Mesodermal cell (in vitro differentiated cells): ENCODE results near the gene QPRT.
"Not testable (repeated sequence)": the region's sequence is repeated elsewhere in the genome, so short reads cannot be mapped to it uniquely, and the experiment has no call there.

Experiments
- H3K27ac ChIP-seq: 2 replicates; pipeline ENCODE4 v1.7.0; 2013; ENCODE audit warnings: mild to moderate bottlenecking, low read depth, low read length, moderate library complexity; ENCODE audit not compliant: severe bottlenecking
- H3K36me3 ChIP-seq: 2 replicates; pipeline ENCODE4 v1.7.1; 2013; ENCODE audit warnings: mild to moderate bottlenecking, low read length, moderate library complexity; ENCODE audit not compliant: control insufficient read depth, insufficient read depth
- H3K4me1 ChIP-seq: one replicate; pipeline ENCODE4 v1.7.1; 2013; ENCODE audit warnings: mild to moderate bottlenecking, low read length; ENCODE audit not compliant: insufficient read depth, control insufficient read depth, poor library complexity, severe bottlenecking
- H3K4me3 ChIP-seq: 2 replicates; pipeline ENCODE4 v1.7.0; 2013; ENCODE audit warnings: low read length, control low read depth, mild to moderate bottlenecking; ENCODE audit not compliant: insufficient read depth, poor library complexity, severe bottlenecking; ENCODE audit errors: extremely low read depth
- H3K9me3 ChIP-seq: 2 replicates; pipeline ENCODE4 v1.7.1; 2013; ENCODE audit warnings: mild to moderate bottlenecking, low read length, moderate library complexity; ENCODE audit not compliant: control insufficient read depth
- WGBS, 2 experiments: methylation state at CpG; one replicate each; pipeline ENCODE4 v1.1.5; 2013; ENCODE audit warnings: missing lambda C conversion rate in 2 of 2; ENCODE audit not compliant: insufficient coverage in 2 of 2; 5-methylcytosine and 5-hydroxymethylcytosine counted together

Gene QPRT

DNA sequence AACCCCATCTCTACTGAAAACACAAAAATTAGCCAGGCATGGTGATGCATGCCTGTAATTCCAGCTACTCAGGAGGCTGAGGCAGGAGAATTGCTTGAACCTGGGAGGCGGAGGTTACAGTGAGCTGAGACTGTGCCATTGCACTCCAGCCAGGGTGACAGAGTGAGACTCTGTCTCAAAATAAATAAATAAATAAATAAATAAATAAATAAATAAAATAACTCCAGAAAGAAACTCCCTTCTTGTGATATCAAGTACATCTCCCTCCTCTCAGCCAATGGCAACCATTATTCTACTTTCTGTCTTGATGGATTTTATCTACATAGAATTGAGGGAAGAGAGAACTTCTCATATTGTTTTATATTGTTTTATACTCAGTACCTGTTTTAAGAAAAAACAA lies 28.2 kb downstream of the QPRT start:
- peaks cover 19% of the 10 kb centered on the region for H3K4me1 ChIP-seq
- H3K4me3 ChIP-seq, H3K9me3 ChIP-seq, H3K27ac ChIP-seq, H3K36me3 ChIP-seq: not testable (repeated sequence)
- no CpG with 5 or more reads among the region's 1 CpG for WGBS, 2 experiments

- Histone ChIP-seq H3K9me3 (no peaks in the 10 kb centered on the region), H3K4me1 (peaks cover 19% of the 10 kb centered on the region), H3K4me3 (peak overlapping the region; percentile 16), H3K27ac (peak overlapping the region; percentile 36), H3K36me3 (no peaks in the 10 kb centered on the region)
- 23 to 36% methylated on average over 8 of the region's 16 CpGs for WGBS, 2 experiments
These were observed 30.1 kb downstream of the QPRT start for GRCh38 chr16:29708917-29709600.

- H3K4me1 ChIP-seq = peaks cover 19% of the 10 kb centered on the region
- peak overlapping the region; percentile 16 for H3K4me3 ChIP-seq
- H3K9me3 ChIP-seq, H3K36me3 ChIP-seq: not testable (repeated sequence)
- peak overlapping the region; percentile 88 for H3K27ac ChIP-seq
- 0 to 13% methylated on average over 4 to 5 of the region's 6 CpGs for WGBS, 2 experiments
These were observed 30.7 kb downstream of the QPRT start for GRCh38 chr16:29709657-29710056.

DNA sequence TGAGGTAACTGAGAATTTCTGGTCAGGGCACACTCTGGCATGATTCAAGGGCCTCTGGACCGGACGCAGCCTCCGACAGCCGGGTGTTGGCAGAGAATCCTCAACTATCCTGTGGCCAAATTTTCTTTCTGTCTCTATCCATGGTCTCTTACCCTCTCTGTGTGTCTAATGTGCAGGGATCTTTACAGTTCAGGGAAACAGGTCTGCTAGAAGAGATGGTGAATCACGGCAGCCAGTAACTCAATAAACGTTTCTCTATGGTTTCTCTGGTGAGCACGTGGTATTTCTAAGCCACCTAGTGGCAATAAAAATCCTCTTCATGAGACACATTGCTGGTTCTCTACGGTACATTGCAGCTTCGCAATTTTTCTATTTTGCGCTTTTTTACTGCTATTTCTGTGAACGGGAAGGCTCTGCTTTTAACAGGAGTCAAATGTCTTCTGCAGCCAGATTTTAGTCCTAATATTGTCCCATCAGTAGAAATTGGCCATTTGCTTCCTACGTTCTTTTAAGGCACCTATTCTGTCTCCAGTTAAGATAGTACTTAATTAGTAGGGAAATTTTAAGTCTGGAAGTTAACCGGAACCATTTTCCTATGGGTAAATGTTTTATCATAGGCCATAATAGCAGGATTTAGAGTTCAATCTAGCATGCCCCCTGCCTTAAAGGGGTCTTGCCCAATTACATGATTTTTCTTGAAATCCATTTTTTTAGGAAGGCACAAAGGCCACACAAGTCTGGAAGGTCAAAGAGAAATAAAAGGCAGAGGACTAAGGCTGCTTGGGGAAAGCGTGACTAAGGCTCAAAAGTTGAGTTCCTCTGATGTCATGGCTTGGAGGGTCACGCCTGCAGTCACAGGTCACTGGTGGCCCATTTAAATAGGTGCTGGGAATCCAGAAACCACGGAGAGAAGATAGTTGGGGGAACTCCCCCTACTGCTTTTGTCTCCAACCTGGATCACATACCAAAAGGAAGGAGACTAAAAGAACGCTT lies 31.5 kb downstream of the QPRT start:
- peak overlapping the region; percentile 88 for H3K27ac ChIP-seq
- peak overlapping the region; percentile 16 for H3K4me3 ChIP-seq
- no peaks in the 10 kb centered on the region for H3K36me3 ChIP-seq
- peaks cover 19% of the 10 kb centered on the region for H3K4me1 ChIP-seq
- no peaks in the 10 kb centered on the region for H3K9me3 ChIP-seq
- 18 to 27% methylated on average over 9 to 16 of the region's 17 CpGs for WGBS, 2 experiments

GRCh38 chr16:29712809-29713208 lies 33.8 kb downstream of the QPRT start:
- Histone ChIP-seq H3K4me1 (peaks cover 19% of the 10 kb centered on the region), H3K27ac (peak overlapping the region; percentile 18), H3K36me3 (no peaks in the 10 kb centered on the region), H3K4me3 (no peak overlapping the region), H3K9me3 (no peaks in the 10 kb centered on the region)
- WGBS, 2 experiments = 74 to 100% methylated on average over 2 to 3 of the region's 4 CpGs

- Histone ChIP-seq H3K27ac (no peak overlapping the region), H3K4me1 (peaks cover 14% of the 10 kb centered on the region)
These were observed 35.4 kb downstream of the QPRT start for GRCh38 chr16:29714396-29714795.

DNA sequence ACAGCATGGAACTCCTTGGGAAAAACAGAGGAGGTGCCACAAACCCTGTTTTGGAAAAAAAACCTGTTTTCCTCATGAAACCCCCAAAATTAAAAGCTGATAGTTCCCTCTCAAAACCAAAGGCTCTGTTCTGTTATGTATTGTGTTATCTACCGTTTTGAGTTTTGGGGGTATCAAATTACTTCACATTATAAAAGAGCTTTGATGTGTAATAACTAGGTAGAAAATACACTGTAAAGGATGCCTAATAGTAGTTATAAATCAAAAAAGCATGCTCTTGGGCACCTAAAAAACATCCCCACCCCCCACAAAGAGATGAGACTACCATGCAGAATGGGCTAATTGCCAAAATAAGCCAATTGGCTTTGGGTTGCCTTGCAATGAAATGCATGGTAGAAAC lies 36.0 kb downstream of the QPRT start:
- Histone ChIP-seq H3K36me3 (no peaks in the 10 kb centered on the region), H3K9me3 (no peaks in the 10 kb centered on the region), H3K4me1 (peaks cover 11% of the 10 kb centered on the region), H3K4me3 (no peak overlapping the region), H3K27ac (no peak overlapping the region)
- WGBS, 2 experiments = no CpG with 5 or more reads among the region's 1 CpG

More at GRCh38 chr16:29714396-29714795, 35.4 kb downstream of the QPRT start:
- H3K36me3 ChIP-seq = no peaks in the 10 kb centered on the region
- H3K9me3 ChIP-seq = no peaks in the 10 kb centered on the region
- no peak overlapping the region for H3K4me3 ChIP-seq
- 100% methylated on average over 1 of the region's 2 CpGs for WGBS, 2 experiments

- H3K4me3 ChIP-seq = no peak overlapping the region
- no peaks in the 10 kb centered on the region for H3K4me1 ChIP-seq
- no peaks in the 10 kb centered on the region for H3K9me3 ChIP-seq
- H3K27ac ChIP-seq = no peak overlapping the region
- WGBS, 2 experiments = 98 to 99% methylated on average over 7 of the region's 7 CpGs
- no peaks in the 10 kb centered on the region for H3K36me3 ChIP-seq
These were observed 38.1 kb downstream of the QPRT start for GRCh38 chr16:29717113-29717512.

DNA sequence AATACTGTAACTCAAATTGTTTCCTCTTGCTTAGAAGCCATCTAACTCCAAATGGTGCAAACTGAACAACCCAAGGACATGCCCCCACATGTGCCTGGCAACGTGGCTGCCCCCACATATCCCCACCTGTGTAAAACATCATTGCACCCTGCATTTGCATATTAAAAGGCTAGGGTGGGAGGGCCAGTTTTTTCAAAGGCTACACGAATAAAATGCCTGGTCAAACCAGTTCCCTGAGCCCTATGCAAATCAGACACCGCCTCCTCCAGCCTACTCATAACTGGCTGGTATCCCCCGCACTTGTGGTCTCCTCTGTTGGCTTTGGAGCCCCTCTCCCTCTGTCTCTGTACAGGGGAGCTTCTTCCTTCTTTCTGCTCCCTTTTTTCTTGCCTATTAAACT lies 40.1 kb downstream of the QPRT start:
- H3K4me3 ChIP-seq = no peak overlapping the region
- H3K9me3 ChIP-seq = no peaks in the 10 kb centered on the region
- H3K36me3 ChIP-seq = no peaks in the 10 kb centered on the region
- H3K4me1 ChIP-seq = no peaks in the 10 kb centered on the region
- H3K27ac ChIP-seq = no peak overlapping the region
- WGBS, 2 experiments = 61 to 67% methylated on average over 3 of the region's 4 CpGs

GRCh38 chr16:29720703-29721102 lies 41.7 kb downstream of the QPRT start:
- Histone ChIP-seq H3K4me3 (no peak overlapping the region), H3K4me1 (no peaks in the 10 kb centered on the region), H3K9me3 (no peaks in the 10 kb centered on the region), H3K36me3 (no peaks in the 10 kb centered on the region), H3K27ac (no peak overlapping the region)
- WGBS, 2 experiments = 89 to 100% methylated on average over 1 to 3 of the region's 5 CpGs
